CD4-positive, alpha-beta T cell treated with Interleukin-17A for 1 hour (primary cell): ENCODE data around the gene LARGE1.

ENCODE experiments used
- DNase-seq: peaks from one replicate; pipeline ENCODE4 v3.0.0-alpha.2; 2020

Gene LARGE1

DNA sequence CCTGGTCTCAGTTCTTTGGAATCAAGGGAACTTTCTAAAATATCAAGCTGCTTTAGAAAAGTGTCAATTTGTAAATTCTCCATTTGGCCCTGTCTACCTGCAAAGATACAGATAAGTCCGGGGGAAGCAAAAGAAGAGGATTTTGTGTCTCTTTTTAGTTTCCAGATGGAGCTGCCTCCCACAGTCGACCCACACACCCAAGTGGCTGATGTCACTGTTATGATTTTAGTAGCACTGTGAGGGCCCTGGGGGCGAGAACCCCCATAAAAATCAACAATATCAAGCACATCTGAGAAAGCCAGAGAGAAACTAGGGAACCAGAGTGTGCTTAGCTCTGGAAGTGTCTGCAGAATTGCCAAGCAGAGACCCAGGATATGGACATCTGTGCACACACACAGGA, 212.7 kb downstream of the LARGE1 start:
- no peak for DNase-seq

DNA sequence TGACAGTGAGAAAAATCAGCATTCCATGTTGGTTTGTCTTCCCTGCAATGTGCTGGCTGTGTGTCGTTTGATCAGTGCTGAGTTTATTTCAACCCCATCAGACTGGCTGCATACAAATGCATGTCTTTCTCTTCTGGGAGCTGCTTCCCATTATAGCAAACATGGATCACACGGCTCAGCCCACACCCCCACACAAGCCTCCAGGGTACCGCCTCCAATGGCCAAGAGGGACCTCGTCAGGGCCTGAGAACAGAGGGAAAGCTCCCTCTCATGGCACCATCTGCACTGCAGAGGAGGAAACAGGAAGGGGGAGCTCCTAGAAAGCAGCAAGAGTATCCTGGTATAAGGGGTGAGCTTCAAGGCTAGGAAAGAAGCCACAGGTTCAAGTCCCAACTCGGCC, 214.2 kb downstream of the LARGE1 start:
- DNase-seq, result no peak

DNA sequence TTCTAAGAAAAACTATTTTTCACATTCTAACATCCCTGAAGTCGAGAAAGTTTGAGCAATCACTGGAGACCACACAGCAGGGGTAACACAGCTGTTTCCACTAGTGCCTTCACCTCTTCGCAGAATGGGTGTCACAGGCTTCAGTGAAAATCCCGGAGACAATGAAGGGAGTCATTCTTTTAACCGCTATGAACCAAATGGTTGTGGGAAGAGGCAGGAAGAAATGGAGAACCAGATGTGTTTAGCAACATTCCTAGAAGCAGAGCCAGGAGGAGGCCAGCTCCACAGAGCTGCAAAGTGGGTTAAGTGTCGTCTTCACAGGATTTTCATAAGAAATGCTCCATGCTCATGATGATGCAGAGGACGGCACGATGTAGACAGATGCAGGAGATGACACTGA, 221.1 kb downstream of the LARGE1 start:
- DNase-seq, result no peak

DNA sequence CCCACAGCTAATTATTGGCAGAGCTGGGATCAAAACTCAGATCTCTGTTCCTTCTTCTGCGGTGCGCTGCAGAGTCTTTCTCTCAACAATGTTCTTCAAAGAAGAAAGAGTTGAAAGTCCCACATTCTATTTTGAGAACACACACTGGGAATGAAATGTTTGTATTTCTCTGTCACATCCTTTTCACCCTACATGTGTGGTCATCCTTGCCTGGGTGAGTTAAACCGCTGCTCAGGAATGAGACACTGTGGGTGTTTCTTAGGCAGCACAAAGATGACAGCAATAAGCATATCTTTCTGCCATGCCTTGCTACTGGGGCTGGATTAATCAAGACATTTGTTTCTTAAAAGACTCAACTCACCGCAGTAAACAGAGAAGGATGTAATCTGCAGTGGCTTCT, 222.6 kb downstream of the LARGE1 start:
- DNase-seq, result no peak

DNA sequence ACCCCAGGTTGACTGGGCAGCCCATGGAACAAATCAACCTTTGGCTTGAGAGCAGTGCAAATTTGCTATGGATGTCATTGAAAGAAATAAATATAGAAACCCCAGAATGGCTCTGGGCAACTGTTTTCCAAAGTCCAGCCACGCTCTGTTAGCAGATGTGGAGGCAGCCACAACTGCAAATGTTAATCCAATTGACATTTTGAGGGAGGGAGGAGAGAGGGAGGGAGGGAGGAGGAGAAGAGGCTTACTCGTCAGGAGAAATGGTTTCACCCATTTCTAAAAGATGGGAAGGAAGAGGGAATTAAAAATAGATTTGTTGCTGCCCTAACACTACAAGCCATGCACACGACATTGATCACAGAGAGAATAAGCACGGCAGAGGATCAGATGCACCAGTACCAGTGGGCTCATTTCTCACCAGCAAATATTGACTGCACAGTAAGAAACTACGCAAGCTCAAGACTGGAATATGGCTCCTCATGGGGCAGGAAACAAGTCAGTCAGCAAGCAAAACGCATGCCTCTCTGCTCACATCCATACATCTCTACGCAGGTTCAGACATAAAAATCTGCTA, 229.1 kb downstream of the LARGE1 start:
- DNase-seq, result no peak

DNA sequence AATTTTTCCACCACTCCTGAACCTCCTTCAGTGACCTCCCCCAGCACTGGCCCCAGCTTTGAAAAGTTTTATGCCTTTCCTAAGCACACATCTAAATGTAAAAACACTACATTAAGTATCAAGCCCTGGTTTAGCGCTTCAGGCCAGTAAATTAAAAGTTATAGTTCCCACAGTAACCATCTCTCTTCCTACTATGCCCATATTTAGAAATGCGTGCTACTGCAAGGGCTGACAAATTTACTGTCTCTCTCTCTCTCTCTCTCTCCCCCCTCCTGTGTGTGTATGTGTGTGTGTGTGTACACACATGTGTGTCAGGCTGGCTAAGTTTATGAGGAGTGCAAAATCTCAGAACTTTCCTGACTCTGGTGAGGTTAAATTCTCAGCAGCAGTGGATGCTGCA, 231.4 kb downstream of the LARGE1 start:
- no peak for DNase-seq

DNA sequence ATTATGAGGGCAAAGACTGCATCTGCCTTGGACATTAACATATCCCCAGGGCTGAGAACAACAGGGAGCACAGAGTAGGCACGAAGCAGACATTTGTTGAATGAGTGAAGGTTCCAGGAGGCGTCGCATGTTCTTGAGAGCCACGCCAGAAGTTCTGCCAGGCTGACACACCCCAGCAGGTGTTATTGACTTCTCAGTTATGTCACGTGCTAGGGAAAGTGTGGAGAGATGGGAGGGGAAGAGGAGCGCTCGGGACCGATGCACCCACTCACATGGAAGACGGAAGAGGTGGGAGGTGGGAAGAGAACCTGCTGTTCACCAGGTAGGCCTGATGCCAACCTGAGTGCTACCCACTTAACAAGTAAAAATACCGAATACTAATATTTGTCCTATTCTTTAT, 232.8 kb downstream of the LARGE1 start:
- DNase-seq, result no peak

DNA sequence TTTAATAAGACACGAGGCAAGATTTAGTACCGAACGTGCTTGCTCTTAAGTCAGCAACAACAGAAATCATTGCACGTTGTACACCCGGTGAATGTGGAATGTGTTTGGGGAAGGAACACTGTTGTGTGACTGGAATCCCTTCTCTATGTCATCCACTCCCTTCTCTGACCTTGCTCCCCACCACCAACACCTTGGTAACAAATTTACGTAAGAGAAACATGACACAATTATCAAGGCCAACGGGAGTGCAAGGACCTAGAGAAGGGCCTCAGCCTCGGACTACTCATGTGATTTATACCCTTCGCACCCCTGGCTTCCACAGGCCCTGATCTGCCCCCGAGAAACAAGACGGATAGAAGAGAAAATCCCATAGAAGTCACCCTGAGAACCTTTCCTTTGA, 236.2 kb downstream of the LARGE1 start:
- no peak for DNase-seq

DNA sequence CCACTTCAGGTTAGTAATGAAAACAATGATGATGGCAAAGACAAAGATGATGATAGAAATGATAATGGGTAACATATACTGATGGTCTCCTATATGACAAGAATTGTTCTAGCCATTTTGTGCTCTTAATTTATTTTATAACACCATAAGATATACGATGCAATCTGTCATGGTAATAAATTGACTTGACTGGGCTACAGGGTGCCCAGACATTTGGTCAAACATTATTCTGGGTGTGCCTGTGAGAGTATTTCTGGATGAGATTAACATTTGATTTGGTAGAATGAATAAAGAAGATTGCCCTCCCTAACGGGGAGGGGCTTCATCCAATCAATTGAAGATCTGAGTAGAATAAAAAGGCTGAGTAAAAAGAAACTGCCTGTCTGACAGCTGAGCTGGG, 237.3 kb downstream of the LARGE1 start:
- DNase-seq, result no peak

DNA sequence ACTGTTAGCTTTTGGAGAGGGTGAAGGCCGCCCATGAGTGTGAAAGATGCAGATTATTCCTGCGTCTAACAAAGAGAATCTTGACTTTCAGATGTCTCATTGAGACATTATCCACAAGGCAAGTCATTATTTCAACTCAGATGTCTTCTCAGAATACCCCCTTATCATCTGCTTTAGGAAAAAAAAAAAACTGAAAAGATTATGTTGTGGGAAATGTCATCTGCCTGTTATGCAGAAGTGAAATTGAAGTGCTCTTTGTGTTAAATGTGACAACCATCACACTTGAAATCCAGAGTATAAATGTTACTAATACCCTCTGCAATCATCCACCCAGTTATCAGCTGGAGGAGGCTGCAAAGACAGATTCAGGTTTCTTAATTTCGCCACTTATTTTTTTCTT, 239.6 kb downstream of the LARGE1 start:
- no peak for DNase-seq

DNA sequence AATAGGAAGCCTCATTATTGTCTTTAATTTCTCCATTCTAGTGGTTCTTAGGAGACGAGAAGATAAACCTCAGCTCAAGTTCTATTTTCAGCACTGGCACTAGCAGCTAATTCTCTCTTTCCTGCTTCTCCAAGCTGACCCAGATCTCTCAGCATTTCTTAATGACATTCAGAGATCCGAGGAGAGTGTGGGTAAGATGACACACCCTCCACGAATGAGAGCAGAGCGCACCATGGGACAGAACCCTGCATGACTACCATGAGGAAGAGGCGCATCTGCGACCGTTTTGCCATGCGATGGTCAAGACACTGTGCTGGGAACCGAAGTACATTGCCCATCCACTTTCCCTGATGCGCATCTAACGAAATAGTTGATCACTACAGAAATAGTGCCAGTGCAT, 241.8 kb downstream of the LARGE1 start:
- no peak for DNase-seq

DNA sequence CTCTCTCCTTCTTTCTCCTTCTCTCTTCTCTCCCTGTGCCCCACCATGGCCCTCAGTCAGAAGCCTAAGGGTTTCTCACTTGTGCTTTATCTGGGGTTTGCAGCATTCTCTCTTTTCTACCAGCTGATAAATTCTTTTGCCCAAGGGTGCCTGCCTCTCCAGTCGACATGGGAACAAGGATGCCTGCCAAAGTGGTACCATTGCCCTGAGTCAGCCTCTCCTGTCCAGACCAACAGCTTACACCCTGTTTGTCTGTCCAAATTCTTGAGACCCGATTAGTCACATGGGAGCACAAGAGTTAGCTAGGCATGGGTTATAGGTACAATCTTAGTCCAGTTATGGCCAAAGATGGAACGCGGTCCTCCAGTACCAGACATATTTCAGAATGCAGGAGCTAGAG, 242.7 kb downstream of the LARGE1 start:
- no peak for DNase-seq

DNA sequence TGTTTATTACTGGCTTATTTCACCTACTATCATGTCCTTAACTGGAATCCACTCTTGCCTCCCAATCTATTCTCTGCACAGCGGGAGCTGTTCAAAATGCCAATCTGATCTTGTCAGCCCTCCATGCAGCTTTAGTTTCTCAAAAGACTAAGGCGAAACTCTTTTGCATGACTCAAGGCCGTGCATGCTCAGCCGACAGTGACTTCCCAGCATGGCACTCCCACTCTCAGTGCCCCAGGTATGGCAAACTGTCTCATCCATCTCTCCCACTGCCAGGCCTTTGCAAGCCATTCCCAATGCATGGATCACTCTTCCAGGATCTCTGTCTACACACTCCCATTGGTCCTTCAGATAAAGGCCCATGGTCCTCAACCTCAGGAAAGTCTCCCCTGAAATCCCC, 245.9 kb downstream of the LARGE1 start:
- DNase-seq, result no peak

DNA sequence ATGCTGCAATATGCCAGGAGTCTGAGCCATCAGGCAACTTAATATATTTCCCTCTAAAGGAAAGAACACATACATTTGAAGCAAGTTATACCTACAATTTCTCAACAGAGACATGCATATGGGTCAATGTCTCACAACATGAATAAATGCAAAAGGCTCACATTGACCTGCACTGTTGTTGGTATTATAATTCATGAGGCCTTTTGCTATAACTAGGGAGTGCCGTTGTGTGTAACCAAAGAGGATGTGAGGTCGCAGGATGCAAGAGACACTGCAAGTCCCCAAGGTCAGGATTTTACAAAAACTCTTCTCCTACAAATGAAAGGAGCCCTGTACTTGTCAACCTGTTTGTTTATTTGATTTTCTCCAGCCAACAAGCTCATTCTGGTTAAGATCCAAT, 250.5 kb downstream of the LARGE1 start:
- no peak for DNase-seq

DNA sequence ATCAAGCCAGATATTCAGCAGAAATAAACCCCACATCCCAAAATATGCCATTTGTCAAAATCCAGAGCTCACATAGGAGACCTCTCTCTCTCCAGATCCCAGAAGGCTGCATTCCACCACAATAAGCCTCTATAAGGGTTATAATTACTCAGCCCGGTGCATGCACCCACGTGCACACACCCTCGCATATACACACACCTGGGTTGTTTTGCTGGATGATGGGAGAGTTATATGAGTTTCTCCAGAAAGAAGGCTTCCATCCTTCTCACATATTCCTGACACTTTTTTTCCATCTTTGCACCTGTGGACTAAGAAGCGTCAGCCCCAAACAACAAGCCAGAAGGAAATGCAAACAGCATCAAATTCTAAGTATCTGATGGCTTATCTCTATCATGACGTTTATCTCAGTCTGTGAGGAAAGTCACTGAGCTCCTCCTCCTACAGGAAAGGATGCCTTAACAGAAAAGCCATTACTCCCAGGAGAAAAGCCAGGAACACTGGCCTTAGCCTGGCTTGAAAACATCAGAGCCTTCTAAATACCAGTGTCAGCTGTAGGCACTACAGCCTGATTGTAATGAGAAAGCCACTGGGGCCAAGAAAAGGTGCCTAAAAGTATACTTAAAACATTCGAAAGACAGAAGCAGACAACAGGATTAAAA, 253.2 kb downstream of the LARGE1 start:
- DNase-seq, result no peak

DNA sequence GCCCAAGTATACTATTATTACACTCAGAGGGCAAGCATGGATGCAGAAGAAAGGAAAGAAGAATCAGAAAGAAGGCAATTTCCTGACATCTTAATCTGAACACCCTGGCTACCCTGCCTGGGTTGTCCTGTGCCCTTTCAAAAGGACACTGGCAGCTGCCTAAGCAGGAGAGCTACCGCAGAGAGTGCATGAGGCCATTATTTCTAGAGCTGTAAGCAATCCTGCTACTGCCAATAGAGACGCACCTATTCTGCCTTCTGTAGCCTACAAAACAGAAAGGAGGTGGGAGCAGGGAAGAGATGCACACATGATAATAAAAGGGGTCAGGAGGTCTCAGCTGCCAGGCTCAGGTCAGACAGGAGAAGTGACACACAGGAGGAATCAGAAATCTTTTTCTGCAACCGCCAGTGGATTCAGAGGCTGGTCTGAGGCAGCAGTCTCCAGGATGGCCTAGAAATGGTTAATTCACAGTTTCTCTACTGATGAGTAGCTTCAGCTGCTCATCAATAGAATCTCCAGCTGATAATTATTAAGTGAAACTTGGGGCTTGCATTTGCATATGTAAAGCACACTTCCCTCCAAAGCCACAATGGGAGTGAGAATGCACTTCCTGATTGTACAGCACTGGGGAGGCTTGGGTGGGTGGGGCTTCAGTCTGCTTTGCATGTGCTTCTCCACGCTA, 253.9 kb downstream of the LARGE1 start:
- no peak for DNase-seq

DNA sequence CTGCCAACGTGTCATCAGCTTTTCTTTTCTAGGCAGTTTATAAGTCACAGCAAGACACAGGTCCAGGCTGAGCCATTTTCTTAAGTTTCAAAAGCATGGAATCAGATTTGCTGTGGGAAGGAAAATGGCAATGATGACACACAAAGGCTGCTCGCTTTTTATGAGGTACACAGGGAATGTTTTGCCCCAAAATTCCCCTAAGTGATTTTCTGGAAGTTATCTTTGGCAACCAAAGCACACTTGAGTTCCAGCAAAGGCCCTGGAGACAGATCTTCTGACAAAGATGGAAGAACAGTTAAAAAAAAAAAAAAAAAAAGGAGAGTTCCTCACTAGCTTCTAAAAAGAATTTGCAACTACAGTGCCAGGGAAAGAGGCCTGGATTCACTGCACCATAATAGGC, 260.8 kb downstream of the LARGE1 start:
- DNase-seq, result no peak

DNA sequence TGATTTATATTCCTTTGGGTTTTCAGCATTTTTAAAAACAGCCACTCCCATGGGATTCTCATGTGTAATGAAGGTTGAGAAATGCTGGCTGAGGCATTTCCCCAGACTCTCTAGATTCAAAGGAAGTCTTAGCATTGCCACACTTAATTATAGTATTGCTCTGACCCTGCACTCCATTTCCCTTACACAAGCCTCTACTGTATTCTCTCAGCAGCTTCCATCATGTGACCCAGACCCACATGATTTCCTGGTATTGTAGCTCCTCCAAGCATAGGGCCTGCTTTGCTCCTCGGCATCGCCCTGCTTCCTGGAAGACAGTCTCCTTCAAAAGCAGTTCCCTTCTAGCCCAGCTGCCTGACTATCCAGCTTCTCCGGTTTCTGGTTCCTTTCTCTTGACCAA, 261.5 kb downstream of the LARGE1 start:
- no peak for DNase-seq

DNA sequence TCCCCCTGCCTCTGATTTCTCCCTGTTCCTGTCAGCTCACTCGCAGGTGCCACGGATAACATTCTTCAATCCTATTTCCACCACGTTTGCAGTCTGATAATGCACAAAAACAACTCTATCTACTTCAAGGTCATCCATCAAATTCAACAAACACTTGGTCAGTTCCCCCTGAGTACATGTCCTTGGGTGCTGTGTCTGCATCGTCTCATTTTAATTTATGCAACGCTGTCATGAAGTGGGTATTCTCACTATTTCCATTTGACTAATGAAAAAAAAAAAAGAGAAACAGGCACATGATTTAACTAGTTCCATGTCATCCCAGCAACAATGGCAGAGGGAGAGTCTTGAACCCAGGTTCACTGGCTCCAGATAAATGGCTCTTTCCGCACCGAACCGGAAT, 262.6 kb downstream of the LARGE1 start:
- no peak for DNase-seq

DNA sequence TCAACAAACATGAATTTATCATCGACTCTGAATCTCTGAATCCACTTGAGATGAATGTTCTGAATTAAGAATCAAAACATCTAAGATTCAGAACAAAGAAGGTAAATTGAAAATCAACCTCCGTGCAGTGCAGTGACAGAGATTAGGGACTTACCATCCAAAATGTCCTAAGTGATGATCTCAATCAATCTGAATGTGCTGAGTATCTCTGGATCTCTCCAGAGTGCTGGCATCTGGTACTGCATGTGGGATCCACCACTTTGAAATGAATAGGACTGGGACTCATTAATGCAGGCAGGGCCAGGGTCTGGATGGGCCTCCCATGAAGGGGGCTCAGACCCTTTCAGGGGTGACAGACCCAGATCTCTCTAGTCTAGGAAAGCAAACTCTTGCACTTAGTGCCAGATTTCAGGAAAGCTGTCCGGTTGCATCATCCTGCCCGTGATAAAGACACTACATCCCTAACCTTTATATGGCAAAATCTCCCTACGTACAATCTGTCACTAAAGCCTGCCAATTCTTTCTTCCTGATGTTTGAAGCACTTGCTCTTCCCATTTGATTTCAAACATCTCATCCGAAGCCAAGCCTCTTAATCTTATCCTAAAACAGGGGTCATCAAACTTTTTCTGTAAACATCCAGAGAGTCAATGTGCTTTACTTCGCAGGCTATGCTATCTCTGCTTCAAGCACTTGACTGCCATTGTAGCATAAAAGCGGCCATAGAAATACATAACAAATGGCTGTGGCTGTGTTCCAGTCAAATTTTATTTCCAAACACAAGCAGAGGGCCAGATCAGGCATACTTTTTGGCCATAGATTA, 263.3 kb downstream of the LARGE1 start:
- DNase-seq, result no peak

DNA sequence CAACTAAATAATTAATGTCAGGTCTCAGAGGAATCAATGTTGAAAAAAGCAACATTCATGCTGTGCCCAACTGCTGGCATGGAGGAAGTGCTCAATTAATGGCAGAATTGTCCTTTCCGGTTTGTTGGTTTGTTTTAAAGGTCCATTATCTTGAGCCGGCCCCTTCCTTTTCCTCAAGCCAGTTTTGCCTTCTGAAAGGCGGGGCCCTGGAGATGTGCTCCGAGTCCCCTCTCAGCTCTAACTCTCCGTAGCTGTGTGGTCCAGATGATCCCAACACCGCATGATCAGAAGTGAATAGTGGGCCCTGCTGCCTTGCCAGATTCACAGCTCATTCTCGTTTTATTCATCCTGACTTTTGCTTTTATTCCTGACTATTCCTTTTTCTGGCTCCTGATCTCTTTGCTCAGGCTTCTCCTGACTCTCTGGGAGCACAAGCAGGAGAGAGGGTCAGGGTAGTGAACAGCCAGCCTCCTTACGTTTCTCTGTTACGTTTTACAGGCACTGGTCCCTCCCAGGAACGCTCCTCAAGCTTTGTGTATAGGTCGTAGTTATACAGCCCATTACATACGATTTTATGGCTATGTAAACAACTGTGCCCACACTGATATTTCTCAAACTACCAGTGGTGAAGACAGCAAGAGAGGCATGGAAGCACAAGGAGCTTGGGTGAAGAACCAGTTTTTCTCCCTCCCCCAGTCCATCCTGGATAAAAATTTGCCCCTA, 265.9 kb downstream of the LARGE1 start:
- DNase-seq, result no peak

DNA sequence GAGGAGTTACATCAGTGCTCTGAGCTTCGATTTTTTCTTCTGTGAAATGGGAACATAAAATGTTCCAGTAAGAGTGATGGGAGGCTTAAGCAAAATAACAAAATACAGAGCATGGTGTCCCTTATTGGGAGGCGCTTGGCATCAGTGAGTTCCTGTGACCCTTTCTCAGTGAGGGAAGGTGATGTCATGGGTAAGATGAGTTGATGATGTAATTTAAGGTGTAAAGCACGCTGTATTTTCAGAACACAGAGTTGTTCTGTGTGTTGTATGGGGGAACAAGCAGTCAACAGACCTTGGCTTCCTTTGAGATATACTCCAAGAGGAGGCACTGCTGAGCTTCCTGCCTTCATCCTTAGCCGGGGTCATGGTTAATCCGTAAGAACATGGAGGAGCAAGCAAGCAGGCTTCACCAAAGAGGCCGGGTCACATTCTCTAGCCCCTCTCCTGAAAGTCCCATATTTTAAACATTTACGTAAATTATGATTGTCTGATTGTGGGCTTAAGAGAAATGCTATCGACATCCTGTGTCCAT, 266.7 kb downstream of the LARGE1 start:
- DNase-seq, result no peak

DNA sequence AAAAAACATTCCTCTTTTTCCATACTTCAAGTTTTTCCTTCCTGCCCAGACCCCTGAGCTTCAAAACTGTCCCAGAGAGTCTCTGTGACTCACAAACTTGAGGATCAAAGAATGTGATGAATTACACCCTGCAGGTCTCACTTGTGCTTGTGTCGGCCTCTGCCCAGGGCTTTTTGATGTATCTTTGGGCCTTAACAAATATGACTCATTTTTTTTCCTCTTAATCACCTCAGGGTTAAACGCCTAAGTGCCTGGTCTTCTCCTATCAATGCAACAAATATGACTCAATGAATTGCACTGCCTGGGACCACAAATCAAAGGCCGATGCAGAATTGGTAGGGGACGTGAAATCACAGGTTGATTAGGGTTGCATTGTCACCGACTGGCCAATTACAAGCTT, 267.7 kb downstream of the LARGE1 start:
- DNase-seq, result no peak
